Astrocyte (in vitro differentiated cells and primary cell): ENCODE data around the gene PPP2R3B.

ENCODE experiments used
- CTCF ChIP-seq: IDR thresholded peaks from 2 replicates; pipeline ENCODE4 v1.5.1; 2011; ENCODE audit warnings: low read depth, mild to moderate bottlenecking, inconsistent platforms, low read length, moderate library complexity; ENCODE audit not compliant: insufficient read depth
- EZH2 ChIP-seq: IDR thresholded peaks from 2 replicates; pipeline ENCODE4 v1.6.1; 2012; ENCODE audit warnings: mild to moderate bottlenecking, low read length, inconsistent platforms; ENCODE audit not compliant: insufficient read depth

DNA sequence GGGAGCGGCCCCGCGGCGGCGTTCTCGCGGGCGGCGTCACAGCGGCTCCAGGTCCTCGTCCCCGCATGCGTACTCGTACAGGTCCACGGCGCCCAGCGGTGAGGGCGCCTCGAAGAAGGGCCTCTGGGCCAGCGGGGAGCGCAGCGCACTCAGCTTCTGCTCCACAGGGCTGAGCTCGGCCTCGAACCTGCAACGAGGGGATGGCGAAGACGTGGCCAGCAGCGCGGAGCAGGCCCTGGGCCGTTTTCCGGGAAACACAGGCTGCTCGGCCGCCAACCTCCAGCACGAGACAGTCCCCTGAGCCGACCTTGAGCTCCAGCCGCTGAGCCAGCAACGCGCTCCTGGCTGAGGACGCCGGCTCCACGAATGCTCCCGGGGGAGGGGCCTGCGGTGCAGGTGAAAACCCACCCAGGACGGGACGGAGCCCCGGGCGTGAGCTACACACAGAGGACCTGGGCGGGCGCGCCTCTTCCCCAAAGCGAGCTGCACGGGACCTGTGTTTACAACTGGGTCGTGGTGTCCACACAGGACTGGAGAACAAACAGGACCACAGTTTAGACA, 52.3 kb downstream of the PPP2R3B start:
- TF ChIP-seq CTCF (no peak), EZH2 (no peak)
